Astrocyte (in vitro differentiated cells and primary cell): ENCODE measurements around the gene E2F2. TPM values are rescaled to one million over a fixed set of nuclear protein-coding genes. Genes with fewer than 3 reads are reported as not detected.

ENCODE experiments used
- DNase-seq: peaks from one replicate; pipeline ENCODE4 v3.0.0-alpha.2; 2010; ENCODE audit warnings: low read depth
- FAIRE-seq: peaks from 2 replicates; lab custom pipeline; 2011; peaks lifted over from hg19 to GRCh38; lab: Jason Lieb, UNC
- H2AFZ ChIP-seq: 2 replicates; pipeline ENCODE4 v1.6.0; 2012; ENCODE audit warnings: low read depth, low read length, inconsistent platforms
- H3K27ac ChIP-seq: 2 replicates; pipeline ENCODE4 v1.5.1; 2011; ENCODE audit warnings: low read depth, low read length, inconsistent platforms
- H3K27me3 ChIP-seq: 2 replicates; pipeline ENCODE4 v1.6.0; 2011; ENCODE audit warnings: low read length, inconsistent platforms; ENCODE audit not compliant: insufficient read depth
- H3K36me3 ChIP-seq: 2 replicates; pipeline ENCODE4 v1.5.1; 2011; ENCODE audit warnings: low read length, inconsistent platforms; ENCODE audit not compliant: insufficient read depth
- H3K4me1 ChIP-seq: 2 replicates; pipeline ENCODE4 v1.5.1; 2011; ENCODE audit warnings: low read length, inconsistent platforms; ENCODE audit not compliant: insufficient read depth
- H3K4me2 ChIP-seq: 2 replicates; pipeline ENCODE4 v1.6.0; 2012; ENCODE audit warnings: low read length, inconsistent platforms
- H3K4me3 ChIP-seq: 2 replicates; pipeline ENCODE4 v1.5.1; 2011; ENCODE audit warnings: low read depth, mild to moderate bottlenecking, low read length, inconsistent platforms; ENCODE audit not compliant: insufficient read depth
- H3K79me2 ChIP-seq: 2 replicates; pipeline ENCODE4 v1.6.0; 2012; ENCODE audit warnings: mild to moderate bottlenecking, low read length, inconsistent platforms; ENCODE audit not compliant: insufficient read depth
- H3K9ac ChIP-seq: 2 replicates; pipeline ENCODE4 v1.6.0; 2012; ENCODE audit warnings: mild to moderate bottlenecking, low read length, inconsistent platforms
- H3K9me3 ChIP-seq: 2 replicates; pipeline ENCODE4 v1.5.1; 2012; ENCODE audit warnings: low read depth, mild to moderate bottlenecking, low read length, inconsistent platforms; ENCODE audit not compliant: insufficient read depth
- H4K20me1 ChIP-seq: 2 replicates; pipeline ENCODE4 v1.6.0; 2012; ENCODE audit warnings: low read length, inconsistent platforms; ENCODE audit not compliant: insufficient read depth
- H3K27ac Mint-ChIP-seq: one replicate; pipeline ENCODE4 v1.8.0; 2021; ENCODE audit warnings: mild to moderate bottlenecking, mixed read lengths; ENCODE audit not compliant: unreplicated experiment
- H3K27me3 Mint-ChIP-seq: one replicate; pipeline ENCODE4 v1.8.0; 2021; ENCODE audit warnings: low read depth, mixed read lengths; ENCODE audit not compliant: unreplicated experiment
- H3K36me3 Mint-ChIP-seq: one replicate; pipeline ENCODE4 v1.8.0; 2021; ENCODE audit warnings: low read depth, mixed read lengths; ENCODE audit not compliant: unreplicated experiment
- H3K4me1 Mint-ChIP-seq: one replicate; pipeline ENCODE4 v1.8.0; 2021; ENCODE audit warnings: low read depth, mixed read lengths; ENCODE audit not compliant: unreplicated experiment
- H3K4me3 Mint-ChIP-seq: one replicate; pipeline ENCODE4 v1.8.0; 2021; ENCODE audit warnings: mild to moderate bottlenecking, moderate library complexity, mixed read lengths; ENCODE audit not compliant: unreplicated experiment
- H3K9me3 Mint-ChIP-seq: one replicate; pipeline ENCODE4 v1.8.0; 2021; ENCODE audit warnings: mild to moderate bottlenecking, mixed read lengths; ENCODE audit not compliant: unreplicated experiment
- CTCF ChIP-seq: IDR thresholded peaks from 2 replicates; pipeline ENCODE4 v1.5.1; 2011; ENCODE audit warnings: low read depth, mild to moderate bottlenecking, inconsistent platforms, low read length, moderate library complexity; ENCODE audit not compliant: insufficient read depth
- EZH2 ChIP-seq: IDR thresholded peaks from 2 replicates; pipeline ENCODE4 v1.6.1; 2012; ENCODE audit warnings: mild to moderate bottlenecking, low read length, inconsistent platforms; ENCODE audit not compliant: insufficient read depth
- total RNA-seq: library from RNA; stranded (reverse); gene quantifications from 2 replicates; pipeline ENCODE4 v1.2.1, GENCODE V29; 2021

The E2F2 gene
- total RNA-seq, 1 donor from 2014 or later = 0.11 TPM

GRCh38 chr1:23462766-23463165 lies 68.3 kb downstream of the E2F2 start:
- no peak for FAIRE-seq
- H3K4me3 ChIP-seq = no peak overlapping the region
- H3K27me3 ChIP-seq = no peaks in the 10 kb centered on the region
- peaks cover 3% of the 10 kb centered on the region for H3K79me2 ChIP-seq
- no peaks in the 10 kb centered on the region for H3K36me3 ChIP-seq
- H3K9me3 ChIP-seq = no peaks in the 10 kb centered on the region
- no peaks in the 10 kb centered on the region for H3K36me3 Mint-ChIP-seq
- H3K9ac ChIP-seq = no peak overlapping the region
- no peaks in the 10 kb centered on the region for H3K27me3 Mint-ChIP-seq
- no peak for DNase-seq
- H3K9me3 Mint-ChIP-seq = no peaks in the 10 kb centered on the region
- H2AFZ ChIP-seq = no peak overlapping the region
- no peak overlapping the region for H3K4me2 ChIP-seq
- peaks cover 16% of the 10 kb centered on the region for H4K20me1 ChIP-seq
- no peak overlapping the region for H3K27ac ChIP-seq
- H3K27ac Mint-ChIP-seq = no peak overlapping the region
- no peaks in the 10 kb centered on the region for H3K4me1 ChIP-seq
- H3K4me1 Mint-ChIP-seq = peaks cover 4% of the 10 kb centered on the region
- TF ChIP-seq EZH2 = no peak
- no peak for TF ChIP-seq CTCF
- no peak overlapping the region for H3K4me3 Mint-ChIP-seq

- no peak for TF ChIP-seq CTCF
- no peak for TF ChIP-seq EZH2
- H3K79me2 ChIP-seq = no peaks in the 10 kb centered on the region
- Mint-ChIP-seq H3K9me3 (no peaks in the 10 kb centered on the region), H3K4me1 (peaks cover 2% of the 10 kb centered on the region), H3K4me3 (no peak overlapping the region), H3K27me3 (no peaks in the 10 kb centered on the region), H3K27ac (no peak overlapping the region), H3K36me3 (peaks cover 7% of the 10 kb centered on the region)
- H3K9ac ChIP-seq = no peak overlapping the region
- peaks cover 24% of the 10 kb centered on the region for H4K20me1 ChIP-seq
- H3K27ac ChIP-seq = no peak overlapping the region
- H3K9me3 ChIP-seq = no peaks in the 10 kb centered on the region
- FAIRE-seq (no peak), DNase-seq (no peak)
- no peak overlapping the region for H2AFZ ChIP-seq
- peaks cover 5% of the 10 kb centered on the region for H3K4me1 ChIP-seq
- H3K4me2 ChIP-seq = no peak overlapping the region
- H3K27me3 ChIP-seq = no peaks in the 10 kb centered on the region
- H3K36me3 ChIP-seq = no peaks in the 10 kb centered on the region
- no peak overlapping the region for H3K4me3 ChIP-seq
Measured at GRCh38 chr1:23461050-23461449, 70.0 kb downstream of the E2F2 start.

GRCh38 chr1:23460519-23460918 lies 70.5 kb downstream of the E2F2 start:
- TF ChIP-seq CTCF (no peak), EZH2 (no peak)
- peaks cover 2% of the 10 kb centered on the region for H3K4me1 Mint-ChIP-seq
- Histone ChIP-seq H3K27me3 (no peaks in the 10 kb centered on the region), H3K79me2 (no peaks in the 10 kb centered on the region), H4K20me1 (peaks cover 24% of the 10 kb centered on the region), H3K9me3 (no peaks in the 10 kb centered on the region), H3K4me1 (peaks cover 7% of the 10 kb centered on the region), H3K4me2 (no peak overlapping the region), H3K36me3 (no peaks in the 10 kb centered on the region), H3K4me3 (no peak overlapping the region), H3K9ac (no peak overlapping the region), H3K27ac (no peak overlapping the region), H2AFZ (no peak overlapping the region)
- no peak for FAIRE-seq
- H3K9me3 Mint-ChIP-seq = no peaks in the 10 kb centered on the region
- H3K36me3 Mint-ChIP-seq = peaks cover 11% of the 10 kb centered on the region
- H3K27me3 Mint-ChIP-seq = no peaks in the 10 kb centered on the region
- no peak overlapping the region for H3K4me3 Mint-ChIP-seq
- no peak overlapping the region for H3K27ac Mint-ChIP-seq
- DNase-seq = no peak
